DND-41 (cell line): ENCODE data around the gene MMEL1.

Experiments
- ATAC-seq: fragments of 200-7000 bp; cut with Tn5 transposase; 3 replicates; pipeline ENCODE4 v1.9.1; 2021; ENCODE audit warnings: low read depth; ENCODE audit not compliant: insufficient read depth
- DNase-seq: peaks from one replicate; pipeline ENCODE4 v3.0.0-alpha.2; 2020
- H2AFZ ChIP-seq: 2 replicates; pipeline ENCODE4 v1.6.0; 2012; ENCODE audit warnings: low read depth, low read length
- H3K27ac ChIP-seq: 2 replicates; pipeline ENCODE4 v1.5.1; 2012; ENCODE audit warnings: low read length, inconsistent platforms
- H3K27me3 ChIP-seq: fragments of 200-600 bp; sonication (generic); 2 replicates; pipeline ENCODE4 v1.6.0; 2012; ENCODE audit warnings: low read length, mild to moderate bottlenecking, inconsistent platforms; ENCODE audit not compliant: insufficient read depth, poor library complexity
- H3K36me3 ChIP-seq: 2 replicates; pipeline ENCODE4 v1.5.1; 2012; ENCODE audit warnings: low read length, inconsistent platforms; ENCODE audit not compliant: insufficient read depth
- H3K4me1 ChIP-seq: 2 replicates; pipeline ENCODE4 v1.5.1; 2012; ENCODE audit warnings: mild to moderate bottlenecking, low read length; ENCODE audit not compliant: insufficient read depth
- H3K4me2 ChIP-seq: 2 replicates; pipeline ENCODE4 v1.6.0; 2012; ENCODE audit warnings: mild to moderate bottlenecking, moderate library complexity, low read length, inconsistent platforms; ENCODE audit not compliant: insufficient read depth
- H3K4me3 ChIP-seq, 2 experiments: fragments of 200-600 bp in 1 of 2; shearing (Covaris generic) in 1 of 2; 2 replicates each; pipeline ENCODE4 v1.5.1; 2012 to 2016; ENCODE audit warnings: inconsistent platforms in 2 of 2, low read length in 2 of 2, mild to moderate bottlenecking in 2 of 2, low read depth in 1 of 2, moderate library complexity in 1 of 2
- H3K79me2 ChIP-seq: 2 replicates; pipeline ENCODE4 v1.6.0; 2012; ENCODE audit warnings: low read length, inconsistent platforms; ENCODE audit not compliant: insufficient read depth
- H3K9ac ChIP-seq: 2 replicates; pipeline ENCODE4 v1.6.0; 2012; ENCODE audit warnings: low read depth, mild to moderate bottlenecking, inconsistent platforms, low read length, moderate library complexity
- H3K9me3 ChIP-seq: 2 replicates; pipeline ENCODE4 v1.5.1; 2012; ENCODE audit warnings: low read length, moderate library complexity, mild to moderate bottlenecking, inconsistent platforms; ENCODE audit not compliant: insufficient read depth, severe bottlenecking
- H4K20me1 ChIP-seq: 2 replicates; pipeline ENCODE4 v1.6.0; 2012; ENCODE audit warnings: low read length; ENCODE audit not compliant: insufficient read depth
- CTCF ChIP-seq: IDR thresholded peaks from 2 replicates; pipeline ENCODE4 v1.5.1; 2012; ENCODE audit warnings: borderline replicate concordance, low read length, moderate library complexity, mild to moderate bottlenecking; ENCODE audit not compliant: poor library complexity, severe bottlenecking; ENCODE audit errors: extremely low read depth
- EZH2 ChIP-seq: IDR thresholded peaks from 3 replicates; pipeline ENCODE4 v1.6.1; 2012; ENCODE audit warnings: borderline replicate concordance, low read depth, mild to moderate bottlenecking, moderate library complexity, low read length, inconsistent platforms; ENCODE audit not compliant: severe bottlenecking

MMEL1 gene

GRCh38 chr1:2602866-2603520 is 29.8 kb downstream of the MMEL1 start:
- Histone ChIP-seq H3K27ac (no peak overlapping the region), H3K4me3 (no peak overlapping the region), H3K4me2 (no peak overlapping the region), H4K20me1 (no peaks in the 10 kb centered on the region), H3K9me3 (peaks cover 3% of the 10 kb centered on the region), H3K27me3 (no peaks in the 10 kb centered on the region), H3K36me3 (no peaks in the 10 kb centered on the region), H2AFZ (no peak overlapping the region), H3K9ac (no peak overlapping the region), H3K4me1 (no peaks in the 10 kb centered on the region), H3K79me2 (no peaks in the 10 kb centered on the region)
- TF ChIP-seq EZH2 (no peak), CTCF (no peak)
- no peak for ATAC-seq
- no peak for DNase-seq

GRCh38 chr1:2602311-2602835 is 30.4 kb downstream of the MMEL1 start:
- no peaks in the 10 kb centered on the region for H4K20me1 ChIP-seq
- no peak for DNase-seq
- H3K9me3 ChIP-seq = peaks cover 3% of the 10 kb centered on the region
- H3K4me3 ChIP-seq = no peak overlapping the region
- no peaks in the 10 kb centered on the region for H3K27me3 ChIP-seq
- no peaks in the 10 kb centered on the region for H3K79me2 ChIP-seq
- ATAC-seq = no peak
- no peaks in the 10 kb centered on the region for H3K4me1 ChIP-seq
- no peak overlapping the region for H3K9ac ChIP-seq
- no peak overlapping the region for H3K27ac ChIP-seq
- no peak for TF ChIP-seq CTCF
- H2AFZ ChIP-seq = no peak overlapping the region
- H3K36me3 ChIP-seq = no peaks in the 10 kb centered on the region
- H3K4me2 ChIP-seq = no peak overlapping the region

- Histone ChIP-seq H2AFZ (no peak overlapping the region), H3K27ac (no peak overlapping the region), H3K9ac (no peak overlapping the region), H4K20me1 (no peaks in the 10 kb centered on the region), H3K36me3 (no peaks in the 10 kb centered on the region), H3K4me1 (no peaks in the 10 kb centered on the region), H3K79me2 (no peaks in the 10 kb centered on the region), H3K27me3 (no peaks in the 10 kb centered on the region), H3K9me3 (peaks cover 3% of the 10 kb centered on the region), H3K4me3 (no peak overlapping the region), H3K4me2 (no peak overlapping the region)
- no peak for TF ChIP-seq CTCF
- TF ChIP-seq EZH2 = no peak
- DNase-seq (no peak), ATAC-seq (no peak)
Measured at GRCh38 chr1:2601721-2602303, 31.0 kb downstream of the MMEL1 start.
